Measurements from ENCODE around the gene DCXR.

DCXR gene

GRCh38 chr17:82036634-82037091 lies 834 bp downstream of the DCXR start:
- no peak for DNase-seq

GRCh38 chr17:82035956-82036633 lies 1.4 kb downstream of the DCXR start:
- DNase-seq = no peak

GRCh38 chr17:82035488-82035887 lies 2.0 kb downstream of the DCXR start:
- no peak for DNase-seq

GRCh38 chr17:82034371-82035011 lies 3.0 kb downstream of the DCXR start:
- no peak for DNase-seq

- DNase-seq = no peak
Measured at GRCh38 chr17:82033359-82034085, 4.0 kb downstream of the DCXR start.

GRCh38 chr17:82031885-82032627 lies 5.4 kb downstream of the DCXR start:
- no peak for DNase-seq

GRCh38 chr17:82031303-82031884 lies 6.1 kb downstream of the DCXR start, which contains the start of gene RAC3:
TSS of gene RAC3 (plus strand) at chr17:82031678. CDS start at chr17:82031762, 84 bp downstream.
- no peak for DNase-seq

GRCh38 chr17:82030470-82031302 lies 6.8 kb downstream of the DCXR start:
- peak; percentile 98 for DNase-seq

- DNase-seq = no peak
Measured at GRCh38 chr17:82029990-82030469, 7.5 kb downstream of the DCXR start.

GRCh38 chr17:82029391-82029790 lies 8.1 kb downstream of the DCXR start:
- no peak for DNase-seq

GRCh38 chr17:82028966-82029365 lies 8.5 kb downstream of the DCXR start:
- no peak for DNase-seq

GRCh38 chr17:82028246-82028645 lies 9.3 kb downstream of the DCXR start:
- DNase-seq = no peak

- DNase-seq = no peak
Measured at GRCh38 chr17:82025401-82026107, 11.9 kb downstream of the DCXR start.

GRCh38 chr17:82024859-82025258 lies 12.6 kb downstream of the DCXR start:
- DNase-seq = no peak

GRCh38 chr17:82023447-82024241 lies 13.9 kb downstream of the DCXR start:
- peak; percentile 79 for DNase-seq

- DNase-seq = peak; percentile 100
Measured at GRCh38 chr17:82022981-82023446, 14.5 kb downstream of the DCXR start, which contains the start of gene LRRC45. TSS of gene LRRC45 (plus strand) at chr17:82023305. CDS start at chr17:82023644, 339 bp downstream.

- DNase-seq = no peak
Measured at GRCh38 chr17:82022310-82022980, 15.1 kb downstream of the DCXR start, which contains the start of gene CENPX. TSS of gene CENPX (minus strand) at chr17:82022878. CDS start at chr17:82022861, 17 bp downstream.

GRCh38 chr17:82021900-82022309 lies 15.6 kb downstream of the DCXR start:
- DNase-seq = no peak

Measured in islet precursor cell (in vitro differentiated cells).